Measurements from ENCODE around the gene IL10RB.

The IL10RB gene

GRCh38 chr21:33334191-33334590 is 68.0 kb downstream of the IL10RB start:
- H3K79me2 ChIP-seq (ENCODE audit: insufficient read depth, low read length) = peaks cover 83% of the 10 kb centered on the region
- H3K4me1 ChIP-seq (ENCODE audit: insufficient read depth, low read length) = 0 out of 2 replicates have a peak, but pooled peaks cover 3% of the 10 kb centered on the region
- peaks cover 23% of the 10 kb centered on the region for H3K9me3 ChIP-seq (ENCODE audit: insufficient read depth, low read length, severe bottlenecking)
- ATAC-seq (ENCODE audit: insufficient read depth, low read depth) (no peak), DNase-seq (no peak)
- no peak for TF ChIP-seq CTCF (IDR thresholded peaks at IDR 0.05; ENCODE audit: borderline replicate concordance, extremely low read depth, low read length, poor library complexity, severe bottlenecking)
- no peak for TF ChIP-seq EZH2 (IDR thresholded peaks at IDR 0.05; ENCODE audit: borderline replicate concordance, low read depth, low read length, severe bottlenecking)
- no peak overlapping the region for H3K9ac ChIP-seq (ENCODE audit: low read depth, low read length)
- H3K4me3 ChIP-seq (ENCODE audit: low read depth in 1 of 2, low read length in 2 of 2) = no peak overlapping the region
- peaks cover 60% of the 10 kb centered on the region for H3K36me3 ChIP-seq (ENCODE audit: insufficient read depth, low read length)
- peaks cover 10% of the 10 kb centered on the region for H4K20me1 ChIP-seq (ENCODE audit: insufficient read depth, low read length)
- no peak overlapping the region for H2AFZ ChIP-seq (ENCODE audit: low read depth, low read length)
- H3K27me3 ChIP-seq (ENCODE audit: insufficient read depth, low read length, poor library complexity) = no peaks in the 10 kb centered on the region
- H3K27ac ChIP-seq (ENCODE audit: low read length) = no peak overlapping the region
- no peak overlapping the region for H3K4me2 ChIP-seq (ENCODE audit: insufficient read depth, low read length)

GRCh38 chr21:33334824-33335223 is 68.7 kb downstream of the IL10RB start:
- Histone ChIP-seq H3K4me2 (ENCODE audit: insufficient read depth, low read length) (no peak overlapping the region), H3K27me3 (ENCODE audit: insufficient read depth, low read length, poor library complexity) (no peaks in the 10 kb centered on the region), H3K9me3 (ENCODE audit: insufficient read depth, low read length, severe bottlenecking) (peaks cover 23% of the 10 kb centered on the region), H3K79me2 (ENCODE audit: insufficient read depth, low read length) (peaks cover 83% of the 10 kb centered on the region), H3K4me1 (ENCODE audit: insufficient read depth, low read length) (0 out of 2 replicates have a peak, but pooled peaks cover 3% of the 10 kb centered on the region), H3K9ac (ENCODE audit: low read depth, low read length) (no peak overlapping the region), H3K36me3 (ENCODE audit: insufficient read depth, low read length) (peaks cover 63% of the 10 kb centered on the region), H2AFZ (ENCODE audit: low read depth, low read length) (no peak overlapping the region), H3K4me3 (ENCODE audit: low read depth in 1 of 2, low read length in 2 of 2) (no peak overlapping the region), H4K20me1 (ENCODE audit: insufficient read depth, low read length) (peaks cover 10% of the 10 kb centered on the region), H3K27ac (ENCODE audit: low read length) (no peak overlapping the region)
- DNase-seq = no peak
- no peak for TF ChIP-seq CTCF (IDR thresholded peaks at IDR 0.05; ENCODE audit: borderline replicate concordance, extremely low read depth, low read length, poor library complexity, severe bottlenecking)
- no peak for TF ChIP-seq EZH2 (IDR thresholded peaks at IDR 0.05; ENCODE audit: borderline replicate concordance, low read depth, low read length, severe bottlenecking)
- peak; percentile 44; the same call in 1 of the 3 replicates for ATAC-seq (ENCODE audit: insufficient read depth, low read depth)

GRCh38 chr21:33339135-33339534 is 73.0 kb downstream of the IL10RB start:
- Histone ChIP-seq H3K4me2 (ENCODE audit: insufficient read depth, low read length) (no peak overlapping the region), H3K79me2 (ENCODE audit: insufficient read depth, low read length) (peaks cover 61% of the 10 kb centered on the region)

More at GRCh38 chr21:33339135-33339534, 73.0 kb downstream of the IL10RB start:
- H3K36me3 ChIP-seq (ENCODE audit: insufficient read depth, low read length) = peaks cover 73% of the 10 kb centered on the region
- peaks cover 5% of the 10 kb centered on the region for H4K20me1 ChIP-seq (ENCODE audit: insufficient read depth, low read length)
- H2AFZ ChIP-seq (ENCODE audit: low read depth, low read length) = no peak overlapping the region
- ATAC-seq (ENCODE audit: insufficient read depth, low read depth) = no peak
- no peaks in the 10 kb centered on the region for H3K27me3 ChIP-seq (ENCODE audit: insufficient read depth, low read length, poor library complexity)
- TF ChIP-seq EZH2 (IDR thresholded peaks at IDR 0.05; ENCODE audit: borderline replicate concordance, low read depth, low read length, severe bottlenecking) (no peak), CTCF (IDR thresholded peaks at IDR 0.05; ENCODE audit: borderline replicate concordance, extremely low read depth, low read length, poor library complexity, severe bottlenecking) (no peak)
- H3K4me1 ChIP-seq (ENCODE audit: insufficient read depth, low read length) = 0 out of 2 replicates have a peak, but pooled peaks cover 3% of the 10 kb centered on the region
- H3K4me3 ChIP-seq (ENCODE audit: low read depth in 1 of 2, low read length in 2 of 2) = no peak overlapping the region
- no peak for DNase-seq
- no peak overlapping the region for H3K9ac ChIP-seq (ENCODE audit: low read depth, low read length)
- H3K27ac ChIP-seq (ENCODE audit: low read length) = no peak overlapping the region
- H3K9me3 ChIP-seq (ENCODE audit: insufficient read depth, low read length, severe bottlenecking) = no peaks in the 10 kb centered on the region

Measured in DND-41 (cell line).